A549 (cell line): ENCODE data around the gene SMAP1. TPM values are rescaled to one million over a fixed set of nuclear protein-coding genes. Genes with fewer than 3 reads are reported as not detected.

Experiments used
- ATAC-seq, 2 experiments: fragments of 200-7000 bp in 1 of 2; fragments of >200 bp in 1 of 2; cut with Nextera tagmentation in 1 of 2; cut with Tn5 transposase in 1 of 2; 3 replicates each; pipeline versions ENCODE4 v1.8.0 to v1.9.1; 2018 to 2020; ENCODE audit warnings: mild to moderate bottlenecking in 1 of 2, moderate library complexity in 1 of 2
- CTCF ChIA-PET: fragments of 300-600 bp; sonication (Branson Sonifier 250); formaldehyde crosslinking; extraction: SDS; loops from one replicate; lab custom pipeline; 2021; ENCODE audit warnings: antibody characterized with exemption, inconsistent platforms; lab: Yijun Ruan, JAX
- POLR2A ChIA-PET: fragments of 350-600 bp; formaldehyde crosslinking; extraction: SDS; loops from one replicate; lab custom pipeline; 2021; ENCODE audit warnings: antibody characterized with exemption, inconsistent platforms; lab: Yijun Ruan, JAX
- DNase-seq, 2 experiments: peaks; one replicate each; pipeline versions ENCODE4 v3.0.0 to v3.0.0-alpha.2; 2011 to 2016; ENCODE audit warnings: low read depth in 1 of 2, low spot score in 1 of 2
- FAIRE-seq: peaks from 2 replicates; lab custom pipeline; 2011; peaks lifted over from hg19 to GRCh38; lab: Jason Lieb, UNC
- H3K27ac ChIP-seq, 2 experiments: fragments of >200 bp; sonication (Bioruptor Twin); formaldehyde crosslinking; 3 replicates each; pipeline ENCODE4 v1.5.1; 2016 to 2017
- H3K4me1 ChIP-seq: fragments of >200 bp; sonication (Bioruptor Twin); formaldehyde crosslinking; 3 replicates; pipeline ENCODE4 v1.6.1; 2016
- H3K4me2 ChIP-seq: fragments of >200 bp; sonication (Bioruptor Twin); formaldehyde crosslinking; 3 replicates; pipeline ENCODE4 v1.6.1; 2016
- H3K4me3 ChIP-seq: fragments of >200 bp; sonication (Bioruptor Twin); formaldehyde crosslinking; 3 replicates; pipeline ENCODE4 v1.5.1; 2016
- H3K9me3 ChIP-seq: fragments of >200 bp; sonication (Bioruptor Twin); formaldehyde crosslinking; 3 replicates; pipeline ENCODE4 v1.6.1; 2016
- BHLHE40 ChIP-seq: IDR thresholded peaks from 2 replicates; pipeline ENCODE4 v1.6.1; 2012; ENCODE audit warnings: low read depth, low read length, inconsistent platforms
- CBX2 ChIP-seq: fragments of 200-600 bp; sonication (generic); IDR thresholded peaks from 2 replicates; pipeline ENCODE4 v1.6.1; 2016; ENCODE audit warnings: low read depth, mild to moderate bottlenecking, borderline replicate concordance
- CHD4 ChIP-seq: fragments of 200-600 bp; sonication (generic); IDR thresholded peaks from 2 replicates; pipeline ENCODE4 v1.6.1; 2016; ENCODE audit warnings: antibody characterized with exemption, mild to moderate bottlenecking, borderline replicate concordance
- FOSB ChIP-seq: fragments of 250-450 bp; sonication (Bioruptor Pico); IDR thresholded peaks from 2 replicates; pipeline ENCODE4 v1.5.0; 2020; ENCODE audit warnings: mild to moderate bottlenecking, moderate library complexity
- FOSL2 ChIP-seq, 2 experiments: fragments of 450-650 bp in 1 of 2; fragments of >200 bp in 1 of 2; sonication (Bioruptor Twin) in 1 of 2; formaldehyde crosslinking; IDR thresholded peaks; 2 replicates each; pipeline versions ENCODE4 v1.5.0 to v1.6.1; 2016 to 2020; ENCODE audit warnings: mild to moderate bottlenecking in 1 of 2, moderate library complexity in 1 of 2
- GATA3 ChIP-seq: IDR thresholded peaks from 2 replicates; pipeline ENCODE4 v1.6.1; 2012; ENCODE audit warnings: borderline replicate concordance
- HDAC2 ChIP-seq: fragments of 200-600 bp; sonication (generic); IDR thresholded peaks from 2 replicates; pipeline ENCODE4 v1.6.1; 2016
- HEYL ChIP-seq: fragments of 250-450 bp; sonication (Bioruptor Pico); IDR thresholded peaks from 2 replicates; pipeline ENCODE4 v1.8.0; 2021; ENCODE audit warnings: mild to moderate bottlenecking, moderate library complexity
- HOXA7 ChIP-seq: fragments of 250-450 bp; sonication (Bioruptor Pico); IDR thresholded peaks from 2 replicates; pipeline ENCODE4 v1.5.0; 2020; ENCODE audit warnings: mild to moderate bottlenecking, moderate library complexity
- HOXB5 ChIP-seq: fragments of 250-450 bp; sonication (Bioruptor Pico); IDR thresholded peaks from 2 replicates; pipeline ENCODE4 v1.5.0; 2020; ENCODE audit warnings: mild to moderate bottlenecking, moderate library complexity
- JUN ChIP-seq, 2 experiments: fragments of >200 bp; sonication (Bioruptor Twin); formaldehyde crosslinking; IDR thresholded peaks; 2 replicates in 1 of 2; 3 replicates in 1 of 2; pipeline ENCODE4 v1.6.1; 2016 to 2017
- JUNB ChIP-seq: fragments of >200 bp; sonication (Bioruptor Twin); formaldehyde crosslinking; IDR thresholded peaks from 2 replicates; pipeline ENCODE4 v1.6.1; 2016
- MAFK ChIP-seq: fragments of 450-650 bp; IDR thresholded peaks from 2 replicates; pipeline ENCODE4 v1.6.1; 2014; ENCODE audit not compliant: partially characterized antibody
- MAZ ChIP-seq: fragments of 150-350 bp; IDR thresholded peaks from 2 replicates; pipeline ENCODE4 v1.6.1; 2014; ENCODE audit warnings: antibody characterized with exemption, low read depth, low read length, borderline replicate concordance
- NPAS2 ChIP-seq: fragments of 250-450 bp; sonication (Bioruptor Pico); IDR thresholded peaks from 2 replicates; pipeline ENCODE4 v1.8.0; 2022; ENCODE audit warnings: mild to moderate bottlenecking, moderate library complexity, borderline replicate concordance
- NR3C1 ChIP-seq: fragments of >200 bp; sonication (Bioruptor Twin); formaldehyde crosslinking; IDR thresholded peaks from 3 replicates; pipeline ENCODE4 v1.6.1; 2017
- RARB ChIP-seq: fragments of 250-450 bp; sonication (Bioruptor Pico); IDR thresholded peaks from 2 replicates; pipeline ENCODE4 v1.8.0; 2021; ENCODE audit warnings: mild to moderate bottlenecking, moderate library complexity
- RFX5 ChIP-seq: fragments of 450-650 bp; IDR thresholded peaks from 2 replicates; pipeline ENCODE4 v1.7.1; 2014; ENCODE audit warnings: antibody characterized with exemption, mild to moderate bottlenecking, moderate library complexity
- RNF2 ChIP-seq: fragments of 200-600 bp; sonication (generic); IDR thresholded peaks from 2 replicates; pipeline ENCODE4 v1.6.1; 2016; ENCODE audit warnings: low read depth, mild to moderate bottlenecking, antibody characterized with exemption, moderate library complexity, borderline replicate concordance
- ZC3H11A ChIP-seq: fragments of 450-650 bp; IDR thresholded peaks from 2 replicates; pipeline ENCODE4 v1.6.1; 2014; ENCODE audit warnings: antibody characterized with exemption, mild to moderate bottlenecking
- ZFP36 ChIP-seq: fragments of 450-650 bp; IDR thresholded peaks from 2 replicates; pipeline ENCODE4 v1.6.1; 2014; ENCODE audit warnings: borderline replicate concordance; ENCODE audit not compliant: partially characterized antibody
- ZSCAN20 ChIP-seq: fragments of 250-450 bp; sonication (Bioruptor Pico); IDR thresholded peaks from 2 replicates; pipeline ENCODE4 v1.8.0; 2022; ENCODE audit warnings: mild to moderate bottlenecking, moderate library complexity
- WGBS: methylation state at CpG from one replicate; pipeline ENCODE4 v1.1.6; 2017; ENCODE audit errors: missing lambda C conversion rate; 5-methylcytosine and 5-hydroxymethylcytosine counted together
- polyA plus RNA-seq, 4 experiments: library from polyadenylated mRNA; depleted of rRNA in 3 of 4; stranded (reverse); fragments of >200 nt; fragmentation: RNase III in 1 of 4; extraction: RNeasy Plus Mini Kit Qiagen cat#74134 plus additional on column Dnase treatment in 1 of 4; gene quantifications; 2 replicates in 3 of 4; 3 replicates in 1 of 4; pipeline ENCODE4 v1.2.3, GENCODE V29; 2011 to 2017
- TF ChIP-seq, protein P1 (sequence below): fragments of >200 bp; sonication (Bioruptor Twin); formaldehyde crosslinking; IDR thresholded peaks from 2 replicates; pipeline ENCODE4 v1.6.1; 2016
- TF ChIP-seq, protein P2 (sequence below): fragments of 450-650 bp; IDR thresholded peaks from 2 replicates; pipeline ENCODE4 v1.6.1; 2014; ENCODE audit warnings: antibody characterized with exemption
- TF ChIP-seq, protein P3 (sequence below): fragments of >200 bp; sonication (Bioruptor Twin); formaldehyde crosslinking; IDR thresholded peaks from 3 replicates; pipeline ENCODE4 v1.6.1; 2016

The SMAP1 gene
- polyA plus RNA-seq, 2 of the 4 experiments (the other 2 are of a cell fraction), result 15.6 to 27.8 TPM

DNA sequence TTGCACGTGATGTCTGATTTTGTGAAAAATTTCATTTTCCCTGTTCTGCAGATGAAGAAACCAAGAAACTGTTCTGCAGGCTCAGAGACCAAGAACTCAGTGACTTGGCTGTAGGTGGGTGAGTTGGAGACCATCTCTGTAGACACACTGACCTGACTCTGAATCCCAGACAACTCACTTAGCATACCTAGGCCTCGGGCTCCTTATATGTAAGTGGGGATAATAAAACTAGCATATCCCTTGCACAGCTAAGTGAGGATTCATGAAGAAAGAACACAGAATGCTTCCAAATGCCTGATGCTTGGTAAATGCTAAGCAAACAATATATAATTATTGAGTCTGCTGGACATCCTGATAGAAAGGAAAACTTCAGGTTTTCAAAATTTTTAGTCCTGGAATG is 218.4 kb downstream of the SMAP1 start:
- Histone ChIP-seq H3K4me1 (no peaks in the 10 kb centered on the region), H3K9me3 (no peaks in the 10 kb centered on the region), H3K4me3 (no peak overlapping the region), H3K4me2 (no peak overlapping the region), H3K27ac (no peak overlapping the region)
- no peak for FAIRE-seq
- DNase-seq, result no peak
- ChIA-PET CTCF (interaction anchor here (0.6 to 5.0 kb wide), 10 partner anchors 10 to 576 kb away, joined by 3 to 36 read pairs (median 4); no protein-coding TSS in a partner anchor), POLR2A (no interaction called here)
- ATAC-seq, result no peak
- no peak for TF ChIP-seq ZC3H11A
- TF ChIP-seq FOSL2 (IDR thresholded peaks at IDR 0.05), result no peak
- TF ChIP-seq FOSL2 (CRISPR knock-in tag; IDR thresholded peaks at IDR 0.05), result no peak
- no peak for TF ChIP-seq MAFK
- TF ChIP-seq RFX5, result no peak
- TF ChIP-seq NPAS2 (CRISPR knock-in tag), result no peak
- TF ChIP-seq JUN (IDR thresholded peaks at IDR 0.05), result no peak
- 66% methylated on average over 2 of the region's 2 CpGs for WGBS

- 50% methylated on average over 1 of the region's 2 CpGs for WGBS
- Histone ChIP-seq H3K4me1 (no peaks in the 10 kb centered on the region), H3K4me2 (no peak overlapping the region), H3K9me3 (no peaks in the 10 kb centered on the region), H3K4me3 (no peak overlapping the region), H3K27ac (no peak overlapping the region)
- no peak for DNase-seq
- POLR2A ChIA-PET, result no interaction called here
- CTCF ChIA-PET, result interaction anchor here (1.0 to 5.0 kb wide), 4 partner anchors 179 to 666 kb away, joined by 3 to 36 read pairs (median 14); no protein-coding TSS in a partner anchor
- no peak for FAIRE-seq
- ATAC-seq, result no peak
- TF ChIP-seq NR3C1, result no peak
- TF ChIP-seq HOXA7 (CRISPR knock-in tag), result no peak
- TF ChIP-seq CHD4, result no peak
- TF ChIP-seq, protein P1, sequence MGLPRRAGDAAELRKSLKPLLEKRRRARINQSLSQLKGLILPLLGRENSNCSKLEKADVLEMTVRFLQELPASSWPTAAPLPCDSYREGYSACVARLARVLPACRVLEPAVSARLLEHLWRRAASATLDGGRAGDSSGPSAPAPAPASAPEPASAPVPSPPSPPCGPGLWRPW, result no peak
- TF ChIP-seq ZC3H11A, result no peak
- no peak for TF ChIP-seq JUNB
- TF ChIP-seq, protein P2, sequence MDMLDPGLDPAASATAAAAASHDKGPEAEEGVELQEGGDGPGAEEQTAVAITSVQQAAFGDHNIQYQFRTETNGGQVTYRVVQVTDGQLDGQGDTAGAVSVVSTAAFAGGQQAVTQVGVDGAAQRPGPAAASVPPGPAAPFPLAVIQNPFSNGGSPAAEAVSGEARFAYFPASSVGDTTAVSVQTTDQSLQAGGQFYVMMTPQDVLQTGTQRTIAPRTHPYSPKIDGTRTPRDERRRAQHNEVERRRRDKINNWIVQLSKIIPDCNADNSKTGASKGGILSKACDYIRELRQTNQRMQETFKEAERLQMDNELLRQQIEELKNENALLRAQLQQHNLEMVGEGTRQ, result no peak
- TF ChIP-seq, all 56 proteins: peak for 0
Measured at GRCh38 chr6:70886661-70887060, 219.0 kb downstream of the SMAP1 start.

DNA sequence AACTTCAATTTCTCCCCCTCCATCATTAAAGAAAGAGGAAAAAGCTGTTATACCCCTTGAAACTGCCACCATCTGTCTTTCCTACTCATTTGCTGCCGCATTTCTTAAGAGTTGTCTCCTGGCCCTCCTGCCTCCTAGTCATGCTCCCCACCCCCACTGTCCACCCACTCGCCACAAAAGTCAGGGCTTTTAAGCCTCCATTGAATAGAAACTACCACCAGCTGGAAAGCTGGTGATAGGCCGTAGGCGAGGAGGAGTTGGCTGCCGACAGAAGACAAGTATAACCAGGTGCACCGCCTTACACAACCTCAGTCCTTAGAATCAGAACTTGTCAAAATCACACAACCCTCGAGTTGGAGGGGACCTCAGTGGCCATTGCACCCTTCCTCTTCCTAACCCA is 221.6 kb downstream of the SMAP1 start:
- Histone ChIP-seq H3K4me1 (no peaks in the 10 kb centered on the region), H3K4me3 (no peak overlapping the region), H3K4me2 (no peak overlapping the region), H3K27ac (no peak overlapping the region), H3K9me3 (no peaks in the 10 kb centered on the region)
- ATAC-seq (no peak), FAIRE-seq (no peak), DNase-seq (no peak)
- ChIA-PET POLR2A (no interaction called here), CTCF (no interaction called here)
- TF ChIP-seq HEYL, result no peak
- TF ChIP-seq HOXB5 (CRISPR knock-in tag), result no peak
- no peak for TF ChIP-seq MAZ
- no peak for TF ChIP-seq FOSB (CRISPR knock-in tag)
- TF ChIP-seq GATA3, result no peak
- TF ChIP-seq CBX2, result no peak
- no peak for TF ChIP-seq BHLHE40
- TF ChIP-seq ZFP36, result no peak
- TF ChIP-seq RARB (CRISPR knock-in tag), result no peak
- TF ChIP-seq RNF2, result no peak
- TF ChIP-seq, protein P3, sequence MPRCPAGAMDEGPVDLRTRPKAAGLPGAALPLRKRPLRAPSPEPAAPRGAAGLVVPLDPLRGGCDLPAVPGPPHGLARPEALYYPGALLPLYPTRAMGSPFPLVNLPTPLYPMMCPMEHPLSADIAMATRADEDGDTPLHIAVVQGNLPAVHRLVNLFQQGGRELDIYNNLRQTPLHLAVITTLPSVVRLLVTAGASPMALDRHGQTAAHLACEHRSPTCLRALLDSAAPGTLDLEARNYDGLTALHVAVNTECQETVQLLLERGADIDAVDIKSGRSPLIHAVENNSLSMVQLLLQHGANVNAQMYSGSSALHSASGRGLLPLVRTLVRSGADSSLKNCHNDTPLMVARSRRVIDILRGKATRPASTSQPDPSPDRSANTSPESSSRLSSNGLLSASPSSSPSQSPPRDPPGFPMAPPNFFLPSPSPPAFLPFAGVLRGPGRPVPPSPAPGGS, result no peak
- TF ChIP-seq HDAC2, result no peak
- no peak for TF ChIP-seq ZSCAN20 (CRISPR knock-in tag)
- TF ChIP-seq CHD4, result no peak
- WGBS, result 67% methylated on average over 7 of the region's 7 CpGs
